Activated CD8-positive, alpha-beta memory T cell treated with anti-CD3 and anti-CD28 coated beads for 1 hour (primary cell): ENCODE data around the gene PLD4.

Source experiments
- DNase-seq, 2 donors: peaks; one replicate each; pipeline ENCODE4 v3.0.0-alpha.2; 2020; ENCODE audit warnings: low read depth in 1 of 2; ENCODE audit errors: extremely low read depth in 1 of 2

PLD4 gene

DNA sequence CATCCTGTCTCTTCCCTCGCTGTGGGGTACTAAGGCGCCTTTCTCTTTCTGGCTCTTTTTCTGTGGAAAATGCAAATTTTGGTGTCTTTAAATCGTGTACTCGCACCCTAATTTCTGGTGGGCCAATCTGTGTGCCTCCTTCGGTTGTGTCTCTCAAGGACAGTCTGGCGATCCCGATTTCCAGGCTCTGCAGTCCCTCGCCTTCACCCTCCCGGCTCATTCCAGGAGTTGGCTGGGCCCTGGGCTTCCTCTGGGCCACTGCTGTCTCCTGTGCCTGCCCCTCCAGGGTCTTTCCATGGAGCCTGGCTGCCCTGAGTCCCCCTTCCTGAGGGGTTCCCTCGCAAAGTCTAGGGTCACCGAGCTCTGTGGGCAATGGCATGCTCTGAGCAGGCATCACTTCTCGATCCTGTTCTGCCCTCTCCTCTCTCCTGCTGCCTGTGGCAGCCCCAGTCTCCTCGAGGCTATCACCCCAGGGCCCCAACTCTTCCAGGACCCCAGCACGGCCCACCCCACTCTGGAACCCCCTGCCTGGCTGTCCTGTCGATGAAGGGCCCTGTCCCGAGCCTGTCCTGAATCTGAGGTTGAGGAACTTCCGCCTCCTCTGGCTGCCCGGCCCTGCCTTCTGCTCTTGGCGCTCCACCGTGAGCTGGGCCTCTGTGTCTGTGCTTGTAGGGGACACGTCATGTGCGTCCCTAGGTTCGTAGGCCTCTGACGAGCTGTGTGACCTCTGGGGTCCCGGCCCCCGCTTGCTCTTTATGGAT, 29.4 kb downstream of the PLD4 start:
- no peak for DNase-seq

GRCh38 chr14:104954746-104955395, 30.2 kb downstream of the PLD4 start:
- DNase-seq, result no peak

DNA sequence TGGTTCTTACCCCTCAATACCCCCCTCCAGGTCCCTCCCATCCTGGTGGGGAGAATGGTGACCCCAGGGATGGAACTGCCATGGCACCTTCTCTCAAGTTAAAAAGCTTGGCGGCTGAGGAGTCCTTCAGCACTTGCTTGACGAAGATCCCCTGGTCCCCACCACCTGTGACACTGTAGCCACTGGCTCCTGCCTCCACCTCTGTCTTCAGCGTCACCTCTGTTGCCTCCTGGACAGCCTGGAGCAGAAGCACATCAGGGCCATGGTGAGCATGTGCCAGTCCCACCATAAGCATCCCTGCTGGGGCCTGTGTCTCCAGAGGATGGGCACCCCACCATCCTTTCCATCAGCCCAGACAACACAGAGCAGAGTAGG, 30.7 kb downstream of the PLD4 start:
- no peak for DNase-seq

DNA sequence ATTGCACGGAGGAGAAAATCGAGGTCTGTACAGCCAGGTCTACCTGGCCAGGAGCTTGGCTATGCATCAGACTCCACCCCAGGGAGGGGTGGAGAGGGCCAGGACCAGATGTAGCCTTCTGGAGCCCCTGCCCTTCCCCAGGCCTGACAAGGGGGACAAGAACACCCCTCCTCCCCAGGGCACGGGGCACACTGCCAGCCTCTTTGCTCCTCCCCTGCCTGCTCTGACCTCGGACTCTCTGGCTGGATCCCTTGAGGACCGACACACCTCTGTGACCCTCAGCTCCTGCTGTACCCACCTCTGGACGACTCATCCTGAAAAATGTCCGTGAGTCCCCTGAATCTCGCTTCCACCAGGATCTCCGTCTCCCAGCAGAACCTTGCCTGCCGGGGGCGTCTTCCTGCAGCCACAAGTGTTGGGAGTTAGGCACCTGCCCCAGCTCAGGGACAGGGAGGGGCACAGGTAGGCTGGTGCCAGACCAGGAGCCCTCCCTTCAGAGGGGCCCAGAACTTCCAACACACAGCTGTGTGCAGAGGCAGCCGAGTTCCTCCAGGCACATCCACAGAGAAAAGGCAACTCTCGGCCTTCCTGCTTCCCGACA, 31.7 kb downstream of the PLD4 start:
- no peak for DNase-seq

DNA sequence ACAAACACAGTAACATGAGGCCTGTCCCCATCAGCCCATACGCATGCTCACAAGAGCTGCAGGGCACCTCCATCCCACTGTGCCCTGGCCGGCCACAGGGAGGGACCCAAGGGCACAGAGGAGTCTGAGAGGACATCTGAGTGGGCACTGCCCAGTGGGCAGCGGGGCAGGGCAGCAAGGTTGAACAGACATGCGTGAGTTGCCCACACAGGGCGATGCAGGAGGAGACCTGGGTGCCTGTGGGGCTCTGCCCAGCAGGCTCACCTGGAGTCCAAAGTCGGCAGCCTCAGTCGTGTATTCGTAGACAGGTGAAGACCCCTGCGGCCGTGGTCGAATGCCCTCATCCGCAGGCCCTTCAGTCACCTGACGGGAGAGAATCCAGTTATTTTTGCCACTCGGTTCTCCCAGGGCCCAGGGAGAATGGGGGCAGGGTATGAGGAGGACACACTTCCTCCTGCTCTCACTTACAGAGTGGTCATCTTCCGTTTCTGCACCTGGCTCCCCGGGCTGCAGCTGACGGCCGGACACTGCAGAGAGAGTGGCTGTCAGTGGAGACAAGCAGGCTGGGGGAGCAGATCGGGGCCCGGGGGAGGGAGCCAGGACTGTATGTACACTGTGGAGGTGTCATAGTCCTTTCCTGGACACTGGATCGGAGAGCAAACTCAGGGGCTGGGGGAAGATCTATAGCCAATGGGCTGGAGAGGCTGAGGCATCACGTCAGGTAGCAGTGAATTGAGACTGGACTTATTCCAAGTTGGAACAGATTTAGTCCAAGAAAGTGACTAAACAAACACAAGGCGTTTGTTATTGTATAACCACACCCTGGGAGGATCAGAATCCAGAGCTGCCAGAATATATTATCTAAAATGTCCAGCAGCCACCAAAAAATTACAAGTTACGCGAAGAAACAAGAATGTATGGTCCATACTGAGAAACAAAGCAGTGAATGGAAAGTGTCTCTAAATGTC, 32.8 kb downstream of the PLD4 start:
- no peak for DNase-seq

- DNase-seq, result no peak
Measured at GRCh38 chr14:104964546-104964945, 39.9 kb downstream of the PLD4 start.

DNA sequence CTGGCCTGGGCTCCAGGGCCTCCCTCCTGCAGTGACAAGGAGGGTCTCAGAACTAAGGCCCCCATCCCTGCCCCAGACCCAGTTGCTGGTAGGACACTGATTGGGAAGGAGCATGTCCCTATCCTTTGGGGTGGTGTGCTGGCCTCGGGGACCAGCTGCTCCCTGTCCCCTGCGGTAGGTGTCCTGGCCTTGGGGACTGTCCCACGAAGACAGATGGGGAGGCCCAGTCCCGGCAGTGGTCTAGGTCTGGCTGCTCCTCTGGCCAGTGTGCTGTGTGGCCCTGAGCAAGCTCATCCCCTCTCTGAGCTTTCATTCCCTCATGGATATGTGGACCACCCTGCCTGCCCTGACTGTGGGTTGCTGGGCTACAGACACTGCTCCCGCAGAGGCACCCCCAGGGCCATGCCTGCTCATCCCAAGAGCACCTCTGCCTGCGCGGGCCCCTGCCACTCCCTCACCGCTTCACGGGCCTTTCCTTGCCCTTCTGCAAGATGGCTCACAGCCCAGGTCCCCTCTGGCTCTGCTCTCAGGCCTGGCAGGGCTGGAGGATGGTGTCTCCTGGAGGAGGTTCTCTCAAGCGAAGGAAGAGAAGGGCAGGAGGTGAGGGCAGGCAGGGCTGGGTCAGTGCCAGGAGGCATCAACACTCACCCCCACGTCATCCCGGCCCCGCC, 41.0 kb downstream of the PLD4 start:
- no peak for DNase-seq

DNA sequence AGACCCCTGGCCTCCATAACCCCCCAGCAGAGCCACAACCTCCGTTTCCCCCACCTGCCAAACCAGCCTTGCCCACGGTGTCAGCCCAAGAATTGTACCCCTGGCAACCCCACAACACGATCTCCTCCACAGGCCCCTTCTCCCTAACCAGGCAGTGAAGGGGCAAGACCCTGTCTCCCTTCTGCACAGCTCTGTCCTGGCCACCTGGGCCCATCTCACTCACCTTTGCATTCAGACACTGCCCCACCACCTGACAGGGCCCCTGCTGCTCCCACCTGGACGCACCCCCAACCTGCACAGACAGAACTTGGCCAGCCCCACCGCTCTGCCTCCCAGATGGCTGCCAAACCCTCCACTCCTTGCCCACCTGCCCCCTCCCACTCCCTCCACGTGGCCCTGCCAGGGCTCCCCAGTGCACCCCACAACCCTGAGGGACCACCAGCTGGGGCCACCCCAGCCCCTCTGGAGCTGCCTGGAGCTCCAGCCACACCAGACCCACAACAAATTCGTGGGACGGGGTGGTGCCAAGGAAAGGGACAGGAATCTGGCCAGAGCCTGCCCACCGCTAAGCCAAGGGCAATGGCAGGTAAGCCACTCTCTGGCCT, 41.7 kb downstream of the PLD4 start:
- no peak for DNase-seq

DNA sequence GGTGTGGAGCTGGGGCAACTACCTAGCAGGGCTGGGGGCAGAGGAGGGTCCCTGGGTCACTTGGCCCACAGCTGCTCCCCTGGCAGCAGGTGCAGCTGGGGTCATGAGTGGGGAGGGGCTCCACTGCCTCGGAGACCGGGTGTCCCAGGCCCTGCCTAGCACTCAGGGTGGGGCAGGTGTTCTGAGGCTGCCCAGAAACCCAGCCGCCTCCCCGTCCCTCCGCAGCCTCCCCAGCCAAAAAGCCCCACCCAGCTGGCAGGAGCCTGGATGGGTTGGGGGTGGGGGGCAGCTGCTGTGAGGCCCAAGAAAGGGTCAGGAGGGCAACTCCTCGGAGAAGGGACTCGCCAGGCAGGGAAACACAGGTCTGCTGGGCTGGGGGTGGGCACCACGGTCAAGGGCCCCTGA, 42.3 kb downstream of the PLD4 start:
- DNase-seq, result no peak

GRCh38 chr14:104967386-104968152, 42.9 kb downstream of the PLD4 start:
- DNase-seq, result no peak

DNA sequence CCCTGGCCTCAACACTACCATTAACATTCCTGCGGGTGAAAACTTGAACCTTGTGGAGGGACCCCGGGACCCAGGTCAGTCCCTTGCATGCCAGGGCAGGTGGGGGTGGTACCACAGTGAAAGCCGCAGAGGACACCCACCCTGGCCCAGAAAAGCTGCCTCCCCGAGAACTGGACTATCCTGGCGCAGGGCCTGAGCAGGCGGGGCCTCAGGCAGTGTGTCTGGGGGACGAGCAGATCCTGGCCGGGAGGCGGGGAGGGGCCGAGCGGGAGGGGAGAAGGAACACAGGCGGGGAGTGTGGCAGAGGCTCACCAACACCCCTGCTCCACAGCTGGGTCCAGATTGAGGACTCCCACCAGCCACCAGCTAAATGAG, 43.5 kb downstream of the PLD4 start:
- no peak for DNase-seq

GRCh38 chr14:104968541-104969401, 44.1 kb downstream of the PLD4 start:
- DNase-seq, result no peak

DNA sequence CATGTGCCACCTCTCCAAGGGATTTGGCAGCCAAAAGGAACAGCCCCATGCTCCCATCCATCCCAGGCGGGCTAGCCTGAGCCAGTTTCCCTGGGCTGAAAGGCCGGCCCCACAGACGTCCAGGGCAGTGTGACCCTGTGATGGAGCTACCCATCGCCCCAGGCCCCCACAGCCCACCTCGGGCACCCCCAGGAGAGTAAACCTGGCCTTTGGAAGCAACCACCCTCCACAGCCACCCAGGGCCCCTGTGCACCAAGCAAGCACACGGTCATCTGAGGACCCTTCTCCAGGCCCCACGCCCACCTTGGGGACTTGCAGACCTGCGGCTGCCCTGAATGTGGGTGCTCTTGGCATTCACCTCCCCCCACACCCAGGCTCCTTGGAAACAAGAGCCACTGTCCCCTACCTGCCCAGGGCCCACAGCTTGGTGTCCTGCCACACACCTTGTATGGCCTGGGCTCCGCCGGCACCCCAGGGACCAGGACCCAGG, 45.1 kb downstream of the PLD4 start:
- DNase-seq, result no peak

GRCh38 chr14:104970231-104971068, 45.8 kb downstream of the PLD4 start:
- no peak for DNase-seq

DNA sequence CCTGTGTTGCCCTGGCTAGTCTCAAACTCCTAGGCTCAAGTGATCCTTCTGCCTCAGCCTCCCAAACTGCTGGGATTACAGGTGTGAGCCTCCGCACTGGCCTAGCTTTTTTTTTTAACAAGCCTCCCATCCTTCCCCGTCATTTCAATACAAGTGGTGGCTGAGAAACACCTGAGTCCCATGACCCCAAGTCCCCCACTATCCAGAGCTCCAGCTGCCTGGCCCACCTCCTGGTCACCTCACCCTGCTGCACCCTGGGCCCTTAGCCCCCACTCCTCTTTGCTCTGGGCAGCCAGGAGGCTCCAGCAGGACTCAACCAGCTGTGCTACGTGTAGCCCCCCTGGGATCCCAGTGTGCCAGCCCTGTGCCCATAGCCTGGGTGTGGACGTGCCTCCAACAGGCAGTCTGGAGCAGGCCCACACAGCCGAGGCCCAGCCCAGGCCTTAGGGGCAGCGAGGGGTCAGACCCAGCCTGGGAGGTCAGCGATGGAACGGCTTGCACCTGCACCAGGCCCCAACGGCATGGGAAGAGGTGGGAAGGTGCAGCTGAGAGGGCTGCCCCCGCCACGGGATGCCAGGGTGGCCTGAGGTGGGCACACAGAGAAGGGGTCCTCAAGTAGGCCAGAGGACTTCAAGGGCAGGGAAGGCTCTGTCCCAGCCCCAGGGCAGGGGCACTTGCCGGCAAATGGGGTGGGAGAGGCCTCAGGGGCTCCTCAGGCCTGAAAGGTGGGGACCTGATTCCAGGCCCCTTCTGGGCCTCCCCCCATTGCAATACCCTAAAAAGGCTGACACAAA, 47.0 kb downstream of the PLD4 start:
- DNase-seq, result no peak

DNA sequence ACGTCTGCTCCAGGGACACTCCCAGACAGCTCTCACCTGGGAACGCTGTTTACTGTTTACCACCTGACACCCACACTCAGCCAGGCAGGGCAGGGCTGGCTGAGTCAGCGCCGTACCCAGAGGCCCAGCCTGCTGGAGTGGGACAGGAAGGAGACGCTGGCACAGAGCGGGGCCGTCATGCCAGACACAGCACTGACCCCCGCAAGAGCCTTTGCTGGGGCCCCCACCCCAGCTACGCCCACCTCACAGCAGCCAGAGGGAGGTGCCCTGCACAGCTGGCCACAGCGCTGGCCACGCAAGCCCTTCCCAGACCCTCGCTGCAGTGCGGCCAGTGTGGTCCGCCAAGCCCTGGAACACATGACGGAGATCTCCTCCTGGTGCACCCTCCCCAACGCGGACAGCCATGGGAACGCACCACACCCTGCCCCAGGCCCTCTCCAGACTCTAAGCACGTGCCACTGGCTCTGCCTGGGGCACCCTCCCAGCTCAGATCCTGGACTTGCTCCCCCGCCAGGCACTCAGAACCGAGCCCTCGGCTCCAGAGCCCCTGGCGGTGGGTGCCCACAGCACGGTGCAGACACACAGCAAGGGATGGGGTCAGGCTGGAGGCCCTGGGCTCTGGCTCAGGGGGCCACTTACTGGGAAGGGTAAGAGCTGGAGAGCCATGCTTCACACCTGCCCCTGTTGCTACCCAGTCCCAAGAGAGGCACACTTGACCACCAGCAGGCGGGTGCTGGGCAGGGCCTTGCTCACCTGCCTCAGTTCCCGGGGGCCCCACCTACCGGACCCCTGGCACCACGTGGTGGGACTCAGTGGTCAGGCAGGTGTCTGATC, 47.8 kb downstream of the PLD4 start:
- DNase-seq, result no peak
